GM23248 (cell line): ENCODE measurements around the gene LSP1.

Experiments
- EZH2 ChIP-seq: fragments of 200-600 bp; sonication (generic); IDR thresholded peaks from 2 replicates; pipeline ENCODE4 v1.6.1; 2018; ENCODE audit warnings: antibody characterized with exemption, mild to moderate bottlenecking; ENCODE audit not compliant: insufficient read depth, poor library complexity, severe bottlenecking
- EZH2phosphoT487 ChIP-seq: fragments of 200-600 bp; sonication (generic); IDR thresholded peaks from 2 replicates; pipeline ENCODE4 v1.6.1; 2018; ENCODE audit warnings: antibody characterized with exemption, moderate library complexity, mild to moderate bottlenecking, low read depth; ENCODE audit not compliant: insufficient read depth

- TF ChIP-seq EZH2phosphoT487: no peak
- TF ChIP-seq EZH2: no peak
Observed at GRCh38 chr11:1805525-1805924, 47.4 kb upstream of the LSP1 start.
